Adrenal gland (tissue), 12 donors: ENCODE measurements around the gene DSG4. TPM values are rescaled to one million over a fixed set of nuclear protein-coding genes. Genes with fewer than 3 reads are reported as not detected.

Experiments
- DNase-seq, 7 donors: peaks; one replicate each; pipeline ENCODE4 v3.0.0-alpha.2; 2019 to 2020
- H3K27ac ChIP-seq, 5 donors: fragments of 200-600 bp; sonication (generic) in 4 of 5; 1 replicate in 3 of 5; 2 replicates in 2 of 5; pipeline versions ENCODE4 v1.5.1 to v1.8.0; 2016 to 2020; ENCODE audit warnings: mild to moderate bottlenecking in 1 of 5
- H3K27me3 ChIP-seq: fragments of 200-600 bp; 2 replicates; pipeline ENCODE4 v1.8.0; 2021
- H3K36me3 ChIP-seq, 2 donors: fragments of 200-600 bp; replicated peaks in 1 of 2; 1 replicate in 1 of 2; 2 replicates in 1 of 2; pipeline versions ENCODE4 v1.5.1 to v1.8.0; 2018 to 2022
- H3K4me1 ChIP-seq, 2 donors: fragments of 200-600 bp; replicated peaks in 1 of 2; 1 replicate in 1 of 2; 2 replicates in 1 of 2; pipeline versions ENCODE4 v1.5.1 to v1.8.0; 2018 to 2021
- H3K4me3 ChIP-seq, 4 donors: fragments of 200-600 bp; sonication (generic) in 3 of 4; one replicate each; pipeline ENCODE4 v1.5.1; 2016 to 2018
- H3K9me3 ChIP-seq, 3 donors: fragments of 200-600 bp; sonication (generic) in 1 of 3; replicated peaks in 1 of 3; 1 replicate in 2 of 3; 2 replicates in 1 of 3; pipeline versions ENCODE4 v1.5.1 to v1.8.0; 2016 to 2021
- CTCF ChIP-seq, 6 experiments: fragments of 450-650 bp in 4 of 6; fragments of 200-600 bp in 2 of 6; sonication (generic) in 1 of 6; IDR thresholded peaks; 1 replicate in 5 of 6; 2 replicates in 1 of 6; pipeline versions ENCODE4 v1.5.1 to v1.8.0; 2016 to 2021; ENCODE audit warnings: antibody characterized with exemption in 6 of 6, mild to moderate bottlenecking in 2 of 6, moderate library complexity in 1 of 6
- POLR2A ChIP-seq, 2 donors: fragments of 450-650 bp; IDR thresholded peaks; one replicate each; pipeline ENCODE4 v1.6.1; 2017; ENCODE audit warnings: antibody characterized with exemption in 2 of 2, mild to moderate bottlenecking in 2 of 2, moderate library complexity in 1 of 2
- WGBS, 4 donors: extraction: QIAGEN DNeasy Blood & Tissue Kit in 2 of 4; methylation state at CpG; one replicate each; pipeline versions ENCODE4 v1.1.5 to v1.1.7; 2013 to 2017; 5-methylcytosine and 5-hydroxymethylcytosine counted together
- intact Hi-C, 2 donors: fragments of 100-400 bp; cut with DNase I; formaldehyde crosslinking; loops; one replicate each; pipeline versions ENCODE4 v1.14.1 to v1.15.0; 2022 to 2023
- polyA plus RNA-seq, 3 donors: library from polyadenylated mRNA; stranded (reverse); fragments of 200-250 nt in 2 of 3; fragments of 350-450 nt in 1 of 3; fragmentation: Illumina TruSeq in 1 of 3; extraction: RNeasy Lipid Tissue Mini Kit (QIAGEN cat#74804) in 1 of 3; gene quantifications; one replicate each; pipeline ENCODE4 v1.2.3, GENCODE V29; 2013 to 2014
- total RNA-seq, 9 donors: library from RNA; depleted of rRNA in 4 of 9; stranded (reverse); fragments of >200 nt in 4 of 9; fragments of 120-200 nt in 1 of 9; fragmentation: NEBNext Ultra II Directional in 1 of 9; extraction: Animal tissue kit (Norgen Biotek cat#: 25700) in 1 of 9; gene quantifications; one replicate each; pipeline versions ENCODE4 v1.1.0 to v1.2.4, GENCODE V29; 2013 to 2023
- donor health status: healthy with polysubstance abuse.
- donor health status: Bipolar disorder and iron deficiency.
- donor health status: DM: yes; HTN: yes; CAD: no.
- donor health status: DM: no; HTN: no; CAD: no.
- donor health status: DM: no; HTN: no; CAD: no.
- donor health status: DM: yes; HTN: yes; CAD: no.

DSG4 gene
- total and polyA plus RNA-seq, 12 donors, result not detected

GRCh38 chr18:31419457-31419932 lies 42.9 kb downstream of the DSG4 start:
- intact Hi-C loops, result no loop called here
- DNase-seq, result no peak
- Histone ChIP-seq H3K4me3 (no peak overlapping the region), H3K27me3 (no peaks in the 10 kb centered on the region), H3K9me3 (peaks cover 0 to 6% (median 0%) of the 10 kb centered on the region in 3 donors), H3K27ac (no peak overlapping the region), H3K4me1 (no peaks in the 10 kb centered on the region), H3K36me3 (no peaks in the 10 kb centered on the region)
- 79 to 88% (median 85%) methylated on average over 7 of the region's 7 CpGs for WGBS, 4 donors
- TF ChIP-seq CTCF (IDR thresholded peaks at IDR 0.05) (no peak), POLR2A (IDR thresholded peaks at IDR 0.05) (no peak)

- no peak overlapping the region for H3K4me3 ChIP-seq
- 86 to 91% (median 87%) methylated on average over 6 of the region's 6 CpGs for WGBS, 4 donors
- intact Hi-C loops, result no loop called here
- no peaks in the 10 kb centered on the region for H3K36me3 ChIP-seq
- DNase-seq, result no peak
- no peaks in the 10 kb centered on the region for H3K27me3 ChIP-seq
- H3K9me3 ChIP-seq, result peaks cover 0 to 6% (median 0%) of the 10 kb centered on the region in 3 donors
- H3K27ac ChIP-seq, result no peak overlapping the region
- H3K4me1 ChIP-seq, result no peaks in the 10 kb centered on the region
- TF ChIP-seq CTCF (IDR thresholded peaks at IDR 0.05) (no peak), POLR2A (IDR thresholded peaks at IDR 0.05) (no peak)
These were observed 43.5 kb downstream of the DSG4 start for GRCh38 chr18:31420032-31420431.

- no peak for DNase-seq
- Histone ChIP-seq H3K27ac (no peak overlapping the region), H3K36me3 (no peaks in the 10 kb centered on the region), H3K4me3 (no peak overlapping the region), H3K27me3 (no peaks in the 10 kb centered on the region), H3K4me1 (no peaks in the 10 kb centered on the region), H3K9me3 (peaks cover 0 to 6% (median 0%) of the 10 kb centered on the region in 3 donors)
- 70 to 85% (median 78%) methylated on average over 2 of the region's 2 CpGs for whole genome bisulfite sequencing, 4 donors
- intact Hi-C loops, result no loop called here
- no peak for TF ChIP-seq CTCF (IDR thresholded peaks at IDR 0.05)
- TF ChIP-seq POLR2A (IDR thresholded peaks at IDR 0.05), result no peak
These were observed 43.9 kb downstream of the DSG4 start for GRCh38 chr18:31420524-31420923.

- DNase-seq, result peak in 2 of 7 donors; percentile 11 to 29
- Histone ChIP-seq H3K27me3 (no peaks in the 10 kb centered on the region), H3K36me3 (no peaks in the 10 kb centered on the region), H3K9me3 (no peaks in the 10 kb centered on the region), H3K4me1 (no peaks in the 10 kb centered on the region), H3K27ac (no peak overlapping the region), H3K4me3 (no peak overlapping the region)
- intact Hi-C loops, result no loop called here
- no peak for TF ChIP-seq POLR2A (IDR thresholded peaks at IDR 0.05)
- TF ChIP-seq CTCF (IDR thresholded peaks at IDR 0.05), result peak; percentile 7 to 53 (median 34)
- 24 to 38% (median 32%) methylated on average over 7 of the region's 7 CpGs for WGBS, 4 donors
These were observed 47.9 kb downstream of the DSG4 start for GRCh38 chr18:31424383-31424988.
